Retina (tissue), 1 donor: ENCODE data around the gene RAMP3.

Experiments
- DNase-seq: peaks from one replicate; pipeline ENCODE4 v3.0.0-alpha.2; 2016

The RAMP3 gene

GRCh38 chr7:45225948-45226335 is 68.4 kb downstream of the RAMP3 start:
- DNase-seq = no peak

- DNase-seq = peak; percentile 54
Observed at GRCh38 chr7:45229156-45229920, 71.7 kb downstream of the RAMP3 start.

DNA sequence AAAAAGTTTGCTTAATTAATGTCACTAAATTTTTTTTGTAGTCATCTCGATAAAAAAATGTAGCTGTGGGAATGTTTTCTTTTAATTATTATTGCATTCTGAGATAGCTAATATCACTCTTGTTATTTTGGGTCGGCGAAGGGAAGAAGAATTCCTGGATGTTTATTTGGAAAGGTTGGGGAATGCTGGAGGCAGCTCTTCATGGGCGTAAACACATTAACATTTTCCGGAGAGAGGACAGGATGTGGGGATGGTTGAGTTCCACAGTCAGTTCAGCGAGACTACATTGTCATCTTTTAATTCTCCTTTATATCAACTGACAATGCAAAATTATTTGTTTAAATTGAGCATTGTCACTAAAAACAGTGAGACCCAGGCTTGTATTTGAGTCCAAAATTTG is 72.5 kb downstream of the RAMP3 start:
- DNase-seq = no peak

- DNase-seq = no peak
Observed at GRCh38 chr7:45230611-45231165, 73.1 kb downstream of the RAMP3 start.

DNA sequence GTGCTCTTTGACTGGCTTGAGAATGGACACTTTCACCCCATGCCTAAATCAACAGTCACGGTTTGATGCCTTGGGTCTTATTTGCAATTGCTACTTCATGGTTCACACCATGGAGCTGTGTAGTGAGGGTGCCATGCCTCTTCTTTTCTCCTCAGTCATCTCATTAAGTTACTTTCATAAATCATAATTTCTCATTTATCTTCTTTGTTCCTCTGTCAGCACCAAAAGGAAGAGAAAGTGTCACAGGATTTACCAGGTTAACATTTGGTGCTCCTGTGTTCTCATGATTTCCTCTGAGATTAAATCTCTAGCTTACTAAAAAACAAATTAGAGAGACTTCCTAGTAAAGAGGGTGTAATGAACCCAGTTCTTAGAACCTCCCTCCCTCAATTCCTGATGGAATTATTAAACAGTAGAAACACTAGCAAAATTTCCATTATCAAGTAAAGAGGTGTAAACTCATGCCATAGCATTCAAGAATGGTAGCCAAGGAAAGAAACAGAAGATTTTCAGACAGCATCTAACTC is 75.7 kb downstream of the RAMP3 start:
- DNase-seq = no peak
